ENCODE data around the gene KLF4.
"Not testable (repeated sequence)": the region's sequence is repeated elsewhere in the genome, so short reads cannot be mapped to it uniquely, and the experiment has no call there.

Gene KLF4

GRCh38 chr9:107489687-107490605 is at the start of gene KLF4:
Gene KLF4, minus strand, starts transcription at chr9:107489769. Its CDS starts 597 bp downstream, at chr9:107489172.
- peak; percentile 35 for DNase-seq (ENCODE audit: low read depth)

GRCh38 chr9:107536462-107536861 is 46.9 kb upstream of the KLF4 start:
- no peak for DNase-seq (ENCODE audit: low read depth)

GRCh38 chr9:107534510-107535078 is 45.0 kb upstream of the KLF4 start:
- DNase-seq (ENCODE audit: low read depth), result no peak

- DNase-seq (ENCODE audit: low read depth), result no peak
Observed at GRCh38 chr9:107530679-107531078, 41.1 kb upstream of the KLF4 start.

- DNase-seq (ENCODE audit: low read depth), result no peak
Observed at GRCh38 chr9:107528686-107529085, 39.1 kb upstream of the KLF4 start.

GRCh38 chr9:107523539-107523938 is 34.0 kb upstream of the KLF4 start:
- no peak for DNase-seq (ENCODE audit: low read depth)

DNA sequence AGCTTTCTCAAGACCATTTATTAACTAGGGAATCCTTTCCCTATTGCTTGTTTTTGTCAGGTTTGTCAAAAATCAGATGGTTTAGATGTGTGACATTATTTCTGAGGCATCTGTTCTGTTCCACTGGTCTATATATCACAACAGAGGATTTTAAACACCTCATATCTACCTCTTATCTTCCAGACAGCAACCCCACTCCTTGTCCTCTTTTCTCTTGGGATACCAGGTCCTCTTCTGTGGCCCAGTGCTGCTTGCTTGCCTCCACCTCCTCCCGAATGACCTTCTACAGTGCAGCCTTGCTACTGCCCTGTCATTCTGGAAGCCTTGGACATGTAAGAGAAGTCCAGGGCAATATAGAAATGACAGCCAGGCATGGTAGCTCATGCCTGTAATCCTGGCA is 30.6 kb upstream of the KLF4 start:
- no peak for DNase-seq (ENCODE audit: low read depth)

- no peak for DNase-seq (ENCODE audit: low read depth)
Observed at GRCh38 chr9:107518037-107518807, 28.7 kb upstream of the KLF4 start.

- DNase-seq (ENCODE audit: low read depth), result no peak
Observed at GRCh38 chr9:107513464-107514100, 24.0 kb upstream of the KLF4 start.

DNA sequence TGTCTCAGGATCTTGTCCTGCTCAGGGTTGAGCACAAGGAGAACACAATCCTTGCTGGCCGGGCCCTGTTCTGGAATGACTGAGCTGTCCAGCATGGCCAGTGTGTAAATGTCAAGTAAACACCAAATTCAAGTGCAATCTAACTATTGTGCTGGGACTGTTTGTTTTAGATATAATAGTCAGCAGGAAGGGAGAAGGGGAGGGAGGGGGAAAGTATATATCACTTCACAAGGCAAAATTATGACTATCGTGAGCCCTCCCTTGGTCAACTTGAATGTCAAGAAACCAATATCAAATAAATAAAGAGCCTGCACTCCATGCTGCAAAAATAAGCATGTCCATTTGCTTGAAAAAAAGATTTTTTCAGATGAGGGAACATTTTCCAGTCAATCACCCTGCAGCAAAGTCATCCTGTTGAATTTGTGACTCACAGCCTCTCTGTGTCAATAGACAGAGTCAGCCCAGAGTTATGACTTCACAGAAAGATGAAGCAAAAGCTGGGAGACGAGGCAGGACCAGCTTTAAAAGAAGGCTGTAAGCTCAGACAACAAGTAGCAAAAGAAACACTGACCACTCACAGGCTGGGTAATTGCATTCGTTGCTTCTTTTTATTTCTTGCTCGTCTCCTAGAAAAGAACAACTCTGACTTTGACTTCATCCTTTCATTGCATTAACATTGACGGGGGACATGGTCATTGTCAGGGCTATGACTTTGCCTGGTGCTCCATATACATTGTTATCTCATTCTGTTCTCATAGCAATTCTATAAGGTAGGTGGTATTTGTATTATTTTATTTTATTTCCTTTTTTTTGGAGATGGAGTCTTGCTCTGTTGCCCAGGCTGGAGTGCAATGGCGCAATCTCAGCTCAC is 15.3 kb upstream of the KLF4 start:
- DNase-seq (ENCODE audit: low read depth), result no peak

GRCh38 chr9:107502464-107502863 is 12.9 kb upstream of the KLF4 start:
- no peak for DNase-seq (ENCODE audit: low read depth)

- not testable (repeated sequence) for DNase-seq (ENCODE audit: low read depth)
Observed at GRCh38 chr9:107500421-107501200, 11.0 kb upstream of the KLF4 start.

DNA sequence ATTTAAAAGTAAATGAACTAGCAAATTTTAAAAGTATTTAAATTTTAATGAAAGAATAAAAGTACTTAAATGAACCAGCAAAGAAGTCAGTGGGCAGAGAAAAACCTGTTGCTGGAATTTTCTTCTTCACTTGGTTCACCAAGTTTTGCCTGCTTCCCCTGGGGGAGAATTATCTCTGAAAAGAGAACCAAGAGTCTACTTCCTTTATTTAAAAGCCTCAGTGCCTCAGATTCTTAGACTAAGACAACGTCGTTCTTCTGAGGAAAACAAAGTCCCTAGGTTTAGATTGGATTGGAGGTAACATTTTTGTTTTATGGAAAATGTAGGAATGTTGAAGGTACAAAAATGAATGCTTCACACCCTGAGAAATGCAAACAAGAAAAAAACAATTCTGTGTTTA is 7.4 kb upstream of the KLF4 start:
- no peak for DNase-seq (ENCODE audit: low read depth)

DNA sequence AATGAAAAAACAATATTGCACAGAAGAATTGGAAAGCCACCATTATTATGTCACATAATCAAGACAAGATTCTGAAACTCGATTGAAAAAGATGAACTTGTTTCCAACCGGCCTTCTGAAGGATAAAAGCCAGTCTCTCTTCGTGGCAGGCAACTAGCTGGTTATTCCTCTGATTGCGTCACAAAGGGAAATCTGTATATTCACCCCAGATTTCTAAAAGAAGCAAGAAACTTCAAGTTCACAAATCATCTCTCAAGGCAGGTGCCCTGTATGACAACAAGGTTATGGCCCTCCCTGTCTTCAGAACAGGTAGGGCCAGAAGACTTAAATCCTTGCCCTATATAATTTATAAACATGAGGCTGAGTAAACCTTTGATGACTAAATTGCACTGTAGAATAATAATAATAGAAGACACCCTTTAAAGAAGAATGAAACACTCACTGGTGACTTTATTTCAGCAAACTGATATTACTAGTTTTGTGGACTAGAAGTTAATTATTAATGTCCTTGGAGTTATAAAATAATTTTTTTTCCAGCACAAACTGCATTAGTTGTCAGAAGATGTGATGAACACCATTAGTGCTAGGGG is 2.9 kb upstream of the KLF4 start:
- no peak for DNase-seq (ENCODE audit: low read depth)

- DNase-seq (ENCODE audit: low read depth), result no peak
Observed at GRCh38 chr9:107491081-107492053, 1.8 kb upstream of the KLF4 start.

- DNase-seq (ENCODE audit: low read depth), result not testable (repeated sequence)
Observed at GRCh38 chr9:107490606-107490970, 1.0 kb upstream of the KLF4 start.

DNA sequence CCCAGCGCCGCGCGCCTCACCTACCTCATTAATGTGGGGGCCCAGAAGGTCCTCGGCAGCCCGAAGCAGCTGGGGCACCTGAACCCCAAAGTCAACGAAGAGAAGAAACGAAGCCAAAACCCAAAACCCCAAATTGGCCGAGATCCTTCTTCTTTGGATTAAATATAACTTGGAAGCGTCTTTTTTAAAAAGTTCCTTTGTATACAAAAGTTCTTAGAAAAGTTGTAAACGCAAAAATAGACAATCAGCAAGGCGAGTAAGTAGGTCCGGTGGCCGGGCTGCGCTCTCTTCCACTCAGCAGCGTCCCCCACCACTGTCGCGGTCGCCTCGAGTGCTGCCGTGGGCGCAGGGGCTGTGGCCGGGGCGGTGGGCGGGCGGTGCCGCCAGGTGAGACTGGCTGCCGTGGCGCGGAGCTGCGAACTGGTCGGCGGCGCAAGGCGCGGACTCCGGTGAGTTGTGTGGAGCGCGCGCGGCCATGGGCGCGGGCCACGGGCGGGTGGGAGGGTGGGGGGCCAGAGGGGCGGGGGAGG is 360 bp downstream of the KLF4 start:
- no peak for DNase-seq (ENCODE audit: low read depth)

GRCh38 chr9:107488375-107489143 is 1.0 kb downstream of the KLF4 start:
- DNase-seq (ENCODE audit: low read depth), result no peak
